Stromal cell of bone marrow (primary cell): ENCODE measurements around the gene ZEB2.

ENCODE experiments used
- DNase-seq: peaks from one replicate; pipeline ENCODE4 v3.0.0-alpha.2; 2012; ENCODE audit warnings: low read depth

The ZEB2 gene

GRCh38 chr2:144470816-144471215 is 49.1 kb downstream of the ZEB2 start:
- DNase-seq: no peak

GRCh38 chr2:144470334-144470733 is 49.6 kb downstream of the ZEB2 start:
- no peak for DNase-seq

GRCh38 chr2:144469798-144470197 is 50.1 kb downstream of the ZEB2 start:
- no peak for DNase-seq

GRCh38 chr2:144468823-144469595 is 50.9 kb downstream of the ZEB2 start:
- no peak for DNase-seq

- DNase-seq: no peak
Observed at GRCh38 chr2:144467502-144468137, 52.3 kb downstream of the ZEB2 start.

GRCh38 chr2:144466637-144467036 is 53.3 kb downstream of the ZEB2 start:
- DNase-seq: no peak

GRCh38 chr2:144465749-144466148 is 54.2 kb downstream of the ZEB2 start:
- DNase-seq: no peak

- no peak for DNase-seq
Observed at GRCh38 chr2:144464730-144465129, 55.2 kb downstream of the ZEB2 start.

GRCh38 chr2:144463266-144463665 is 56.7 kb downstream of the ZEB2 start:
- DNase-seq: no peak

- DNase-seq: no peak
Observed at GRCh38 chr2:144462266-144462665, 57.7 kb downstream of the ZEB2 start.

GRCh38 chr2:144461308-144461766 is 58.6 kb downstream of the ZEB2 start:
- DNase-seq: peak; percentile 61

GRCh38 chr2:144460727-144461307 is 59.1 kb downstream of the ZEB2 start:
- no peak for DNase-seq

- DNase-seq: peak; percentile 48
Observed at GRCh38 chr2:144459937-144460336, 60.0 kb downstream of the ZEB2 start.

GRCh38 chr2:144459286-144459685 is 60.6 kb downstream of the ZEB2 start:
- no peak for DNase-seq

- no peak for DNase-seq
Observed at GRCh38 chr2:144458541-144458940, 61.4 kb downstream of the ZEB2 start.

- DNase-seq: peak; percentile 91
Observed at GRCh38 chr2:144456680-144457079, 63.2 kb downstream of the ZEB2 start.

GRCh38 chr2:144455987-144456386 is 63.9 kb downstream of the ZEB2 start:
- DNase-seq: no peak

GRCh38 chr2:144454466-144455287 is 65.2 kb downstream of the ZEB2 start:
- DNase-seq: no peak

GRCh38 chr2:144453486-144454158 is 66.3 kb downstream of the ZEB2 start:
- DNase-seq: no peak

- DNase-seq: no peak
Observed at GRCh38 chr2:144452989-144453336, 67.0 kb downstream of the ZEB2 start.

- no peak for DNase-seq
Observed at GRCh38 chr2:144452169-144452988, 67.5 kb downstream of the ZEB2 start.
